Kidney (tissue), 14 donors: ENCODE results near the gene GOLGA8A. TPM values are rescaled to one million over a fixed set of nuclear protein-coding genes. Genes with fewer than 3 reads are reported as not detected.
"Not testable (repeated sequence)": the region's sequence is repeated elsewhere in the genome, so short reads cannot be mapped to it uniquely, and the experiment has no call there.

Experiments
- DNase-seq, 5 donors: peaks; one replicate each; pipeline ENCODE4 v3.0.0-alpha.2; 2013 to 2020
- FAIRE-seq: peaks from 2 replicates; lab custom pipeline; 2012; peaks lifted over from hg19 to GRCh38; lab: Jason Lieb, UNC
- H3K27ac ChIP-seq, 2 donors: one replicate each; pipeline ENCODE4 v1.7.0; 2013; ENCODE audit warnings: low read depth in 2 of 2, low read length in 2 of 2, inconsistent platforms in 1 of 2
- H3K27me3 ChIP-seq: one replicate; pipeline ENCODE4 v1.7.1; 2013; ENCODE audit warnings: low read length, inconsistent platforms; ENCODE audit not compliant: control insufficient read depth, insufficient read depth
- H3K36me3 ChIP-seq, 3 donors: one replicate each; pipeline versions ENCODE4 v1.7.0 to v1.7.1; 2013; ENCODE audit warnings: low read length in 3 of 3, control low read depth in 1 of 3, inconsistent platforms in 1 of 3; ENCODE audit not compliant: insufficient read depth in 3 of 3, control insufficient read depth in 2 of 3
- H3K4me1 ChIP-seq, 3 donors: one replicate each; pipeline versions ENCODE4 v1.7.0 to v1.7.1; 2013; ENCODE audit warnings: low read length in 3 of 3, inconsistent platforms in 1 of 3, low read depth in 1 of 3; ENCODE audit not compliant: control insufficient read depth in 2 of 3, insufficient read depth in 2 of 3
- H3K4me3 ChIP-seq, 3 donors: one replicate each; pipeline versions ENCODE4 v1.7.0 to v1.8.1; 2013; ENCODE audit warnings: low read length in 3 of 3, control low read depth in 1 of 3, inconsistent platforms in 1 of 3
- H3K9ac ChIP-seq, 3 donors: one replicate each; pipeline versions ENCODE4 v1.7.0 to v1.7.1; 2013; ENCODE audit warnings: low read length in 3 of 3, control low read depth in 1 of 3, inconsistent platforms in 1 of 3
- H3K9me3 ChIP-seq, 3 donors: one replicate each; pipeline versions ENCODE4 v1.7.0 to v1.7.1; 2013; ENCODE audit warnings: low read length in 3 of 3, control low read depth in 1 of 3, inconsistent platforms in 1 of 3; ENCODE audit not compliant: control insufficient read depth in 2 of 3, insufficient read depth in 1 of 3
- CTCF ChIP-seq: IDR thresholded peaks from 3 replicates; pipeline ENCODE4 v1.5.1; 2012; ENCODE audit warnings: mild to moderate bottlenecking, moderate library complexity, borderline replicate concordance; ENCODE audit not compliant: insufficient read depth; ENCODE audit errors: extremely low read depth
- intact Hi-C: fragments of 100-400 bp; cut with DNase I; formaldehyde crosslinking; loops from one replicate; pipeline ENCODE4 v1.11.1; 2022
- polyA plus RNA-seq: library from polyadenylated mRNA; stranded (reverse); fragments of 350-450 nt; fragmentation: Illumina TruSeq; extraction: RNeasy Lipid Tissue Mini Kit (QIAGEN cat#74804); gene quantifications from one replicate; pipeline ENCODE4 v1.2.3, GENCODE V29; 2014; ENCODE audit warnings: low read depth, low replicate concordance; ENCODE audit not compliant: insufficient read depth
- total RNA-seq: library from RNA; stranded (reverse); fragmentation: NEBNext Ultra II Directional; extraction: Animal tissue kit (Norgen Biotek cat#: 25700); gene quantifications from one replicate; pipeline ENCODE4 v1.2.1, GENCODE V29; 2021
- donor health status: control.
- donor health status: control.
- donor health status: control.
- donor health status: control.
- donor health status: control.
- donor health status: DM: yes; HTN: yes; CAD: no.
- donor health status: Normal renal cell carcinoma (clear cell type).

The GOLGA8A gene
- total and polyA plus RNA-seq, 2 donors from 2014 or later = 18.8 to 36.1 TPM

- FAIRE-seq (no peak), DNase-seq (peak in 1 of 5 donors; percentile 60)
- no peak for TF ChIP-seq CTCF
- no peaks in the 10 kb centered on the region for H3K36me3 ChIP-seq
- no peaks in the 10 kb centered on the region for H3K9me3 ChIP-seq
- H3K4me3 ChIP-seq = no peak overlapping the region
- intact Hi-C loops = no loop called here
- H3K27ac ChIP-seq = no peak overlapping the region
- H3K4me1 ChIP-seq = no peaks in the 10 kb centered on the region
- H3K27me3 ChIP-seq = no peaks in the 10 kb centered on the region
- no peak overlapping the region for H3K9ac ChIP-seq
Observed at GRCh38 chr15:34435658-34436057, 1.9 kb downstream of the GOLGA8A start.

- FAIRE-seq (no peak), DNase-seq (peak in 1 of 5 donors; percentile 64)
- TF ChIP-seq CTCF = no peak
- intact Hi-C loops = no loop called here
- no peak overlapping the region for H3K27ac ChIP-seq
- H3K9me3 ChIP-seq = no peaks in the 10 kb centered on the region
- no peaks in the 10 kb centered on the region for H3K4me1 ChIP-seq
- H3K27me3 ChIP-seq = no peaks in the 10 kb centered on the region
- H3K4me3 ChIP-seq = no peak overlapping the region
- H3K36me3 ChIP-seq = no peaks in the 10 kb centered on the region
- no peak overlapping the region for H3K9ac ChIP-seq
Observed at GRCh38 chr15:34434627-34435305, 2.8 kb downstream of the GOLGA8A start.

GRCh38 chr15:34433956-34434626 lies 3.5 kb downstream of the GOLGA8A start:
- H3K4me3 ChIP-seq, H3K27me3 ChIP-seq, FAIRE-seq, H3K9me3 ChIP-seq, H3K27ac ChIP-seq, H3K4me1 ChIP-seq, H3K36me3 ChIP-seq, intact Hi-C loops, H3K9ac ChIP-seq, DNase-seq: not testable (repeated sequence)

- DNase-seq, H3K27me3 ChIP-seq, H3K4me1 ChIP-seq, H3K4me3 ChIP-seq, H3K27ac ChIP-seq, H3K36me3 ChIP-seq, H3K9ac ChIP-seq, FAIRE-seq, intact Hi-C loops, H3K9me3 ChIP-seq: not testable (repeated sequence)
Observed at GRCh38 chr15:34430642-34431041, 7.0 kb downstream of the GOLGA8A start.

DNA sequence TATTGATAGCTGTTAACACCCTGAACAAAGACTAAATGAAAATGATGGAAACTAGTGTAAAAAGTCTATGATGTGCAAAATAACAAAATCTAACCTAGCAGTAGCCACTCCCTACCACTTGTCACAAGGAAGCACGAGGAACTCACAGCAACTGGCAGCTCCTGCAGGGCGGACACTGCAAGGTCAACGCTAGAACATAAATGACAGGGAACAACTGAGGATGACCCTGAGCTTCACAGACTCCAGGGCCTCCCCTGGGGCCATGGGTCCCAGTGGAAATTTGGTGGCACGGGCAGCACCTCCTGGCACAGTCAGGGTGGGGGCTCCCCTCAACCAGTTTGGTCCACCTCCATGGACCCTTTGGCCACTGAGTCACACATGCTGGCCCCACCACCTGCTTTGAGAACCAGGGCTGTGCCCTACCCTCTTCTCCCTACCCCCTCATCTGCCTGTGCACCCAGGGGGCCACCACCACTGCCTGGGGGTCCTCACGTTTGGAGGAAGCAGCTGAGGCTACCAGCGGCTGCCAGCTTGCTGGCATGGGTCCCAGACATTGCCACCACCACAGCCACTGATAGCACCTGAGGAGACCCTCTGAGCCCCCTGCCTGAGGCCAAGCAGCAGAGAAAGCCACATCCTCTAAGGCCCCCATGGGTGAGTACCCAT lies 14.1 kb downstream of the GOLGA8A start:
- H3K9me3 ChIP-seq, H3K4me1 ChIP-seq, FAIRE-seq, H3K27ac ChIP-seq, H3K36me3 ChIP-seq, H3K27me3 ChIP-seq, H3K9ac ChIP-seq, intact Hi-C loops, H3K4me3 ChIP-seq: not testable (repeated sequence)
- peak in 1 of 5 donors; percentile 51 for DNase-seq

- FAIRE-seq, H3K27me3 ChIP-seq, H3K9ac ChIP-seq, DNase-seq, H3K4me1 ChIP-seq, H3K4me3 ChIP-seq, H3K9me3 ChIP-seq, H3K27ac ChIP-seq, H3K36me3 ChIP-seq, intact Hi-C loops: not testable (repeated sequence)
Observed at GRCh38 chr15:34420953-34421352, 16.7 kb downstream of the GOLGA8A start.
